ENCODE data around the gene LCE2C.
"Not testable (repeated sequence)": the region's sequence is repeated elsewhere in the genome, so short reads cannot be mapped to it uniquely, and the experiment has no call there.

Gene LCE2C, protein sequence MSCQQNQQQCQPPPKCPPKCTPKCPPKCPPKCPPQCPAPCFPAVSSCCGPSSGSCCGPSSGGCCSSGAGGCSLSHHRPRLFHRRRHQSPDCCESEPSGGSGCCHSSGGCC

DNA sequence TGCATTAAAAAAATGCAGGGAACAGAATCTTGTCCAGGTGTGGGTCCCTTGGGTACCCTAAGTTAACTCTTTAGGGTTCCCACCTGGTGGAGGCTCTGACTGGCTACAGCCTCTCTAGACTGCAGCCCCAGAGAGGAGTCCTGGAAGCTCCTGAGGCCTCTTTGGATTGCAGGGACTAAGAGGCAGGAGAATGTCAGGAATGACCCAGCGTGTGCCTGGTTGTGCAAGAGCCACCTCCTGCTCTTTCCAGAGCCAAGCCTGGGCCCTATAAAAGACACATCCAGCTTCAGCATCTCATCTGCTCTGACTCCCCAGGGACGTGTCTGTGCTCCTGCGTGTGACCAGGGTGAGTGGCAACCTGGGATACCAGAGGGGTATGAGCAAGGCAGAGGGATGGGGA, at the start of gene LCE2C:
Gene LCE2C, plus strand, starts transcription at position 297 of the 400 bp plus-strand sequence. CDS start 737 bp downstream, outside the sequence.
- DNase-seq (ENCODE audit: low read depth), result not testable (repeated sequence)

DNA sequence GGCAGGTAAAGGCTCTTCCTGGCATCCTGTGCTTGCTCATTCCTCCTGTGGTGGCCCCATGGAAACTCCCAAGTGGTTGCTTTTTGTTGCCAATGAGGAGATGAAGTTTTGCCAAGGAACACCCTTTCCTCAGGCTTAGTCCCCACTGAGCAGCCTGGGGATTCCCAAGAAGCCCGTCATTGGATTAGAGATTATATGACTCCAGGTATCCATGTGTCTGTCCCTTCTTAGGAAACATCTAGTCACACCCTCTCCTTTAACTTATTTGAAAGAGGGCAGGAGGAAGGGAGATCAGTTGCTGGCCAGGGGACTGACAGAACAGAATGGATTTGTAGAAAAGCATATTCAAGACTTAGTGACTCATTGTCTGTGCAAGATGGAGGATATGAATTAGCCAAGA, 48.3 kb upstream of the LCE2C start:
- no peak for DNase-seq (ENCODE audit: low read depth)

DNA sequence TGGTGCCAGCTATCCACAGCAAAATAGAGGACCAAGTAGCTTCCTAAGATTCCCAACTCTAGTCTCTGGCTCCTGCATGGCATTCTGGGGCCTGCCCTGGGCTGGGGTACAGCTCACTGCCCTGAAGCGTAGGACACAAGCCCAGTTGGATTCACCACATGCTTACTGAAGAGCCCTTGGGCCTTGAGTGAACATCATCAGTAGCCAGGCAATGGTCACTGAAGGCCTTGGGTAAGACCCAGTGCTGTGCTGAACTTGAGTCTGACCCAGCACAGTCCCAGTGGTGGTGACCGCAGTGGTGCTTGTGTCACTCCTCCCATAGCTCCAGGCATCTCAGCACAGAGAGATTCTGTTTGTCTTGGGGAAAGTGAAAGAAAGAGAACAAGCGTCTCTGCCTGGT, 44.5 kb upstream of the LCE2C start:
- no peak for DNase-seq (ENCODE audit: low read depth)

DNA sequence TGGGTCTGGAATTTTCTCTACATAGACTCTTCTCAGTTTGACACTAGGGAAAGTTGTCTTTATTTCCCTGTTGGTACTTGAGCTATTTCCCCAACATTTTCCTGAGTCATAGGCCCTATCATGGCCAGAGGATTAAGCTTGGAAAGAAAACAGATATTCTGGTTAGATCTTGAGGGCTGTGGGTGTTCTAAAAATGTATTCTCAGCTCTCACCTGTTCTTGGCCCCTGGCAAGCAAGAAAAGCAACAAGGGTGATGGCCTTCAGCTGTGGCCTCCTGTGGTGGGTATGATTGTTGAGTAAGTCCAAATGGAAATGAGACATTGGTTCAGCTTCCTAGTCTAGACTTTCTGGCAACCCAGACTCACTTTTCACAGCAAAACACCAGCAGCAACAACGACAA, 34.7 kb upstream of the LCE2C start:
- DNase-seq (ENCODE audit: low read depth), result no peak

DNA sequence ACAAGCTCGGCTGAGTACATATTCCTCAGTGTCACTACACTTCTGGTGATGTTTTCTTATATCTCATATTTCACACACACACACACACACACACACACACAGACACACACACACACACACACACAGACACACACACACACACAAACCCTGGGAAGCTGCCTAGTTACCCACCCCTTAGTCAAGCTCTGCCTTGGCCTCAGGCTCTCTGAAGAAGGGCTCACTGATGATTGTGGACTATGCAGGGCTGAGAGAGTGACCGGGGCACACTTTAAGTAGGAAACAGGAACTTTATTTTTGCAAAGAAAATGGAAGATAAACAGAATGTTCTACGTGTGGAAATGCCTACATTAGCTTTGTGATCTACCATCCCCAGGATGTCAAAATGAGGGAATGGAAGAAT, 31.1 kb upstream of the LCE2C start:
- DNase-seq (ENCODE audit: low read depth), result no peak

DNA sequence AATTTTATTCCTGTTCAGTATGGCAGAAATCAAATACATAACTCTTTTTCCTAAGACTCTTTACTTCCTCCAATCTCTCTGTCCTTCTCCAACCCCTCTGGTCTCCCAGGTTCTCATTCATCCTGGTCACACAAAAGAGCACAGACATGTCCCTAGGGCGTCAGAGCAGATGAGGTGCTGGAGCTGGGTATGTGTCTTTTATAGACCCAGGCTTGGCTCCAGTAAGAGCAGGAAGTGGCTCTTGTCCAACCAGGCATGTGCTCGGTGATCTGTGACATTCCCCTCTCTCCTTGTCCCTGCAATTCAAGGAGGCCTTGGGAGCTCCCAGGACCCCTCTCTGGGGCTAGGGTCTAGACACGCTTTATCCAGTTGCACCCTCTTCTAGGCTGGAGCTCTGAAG, 29.9 kb upstream of the LCE2C start:
- no peak for DNase-seq (ENCODE audit: low read depth)

DNA sequence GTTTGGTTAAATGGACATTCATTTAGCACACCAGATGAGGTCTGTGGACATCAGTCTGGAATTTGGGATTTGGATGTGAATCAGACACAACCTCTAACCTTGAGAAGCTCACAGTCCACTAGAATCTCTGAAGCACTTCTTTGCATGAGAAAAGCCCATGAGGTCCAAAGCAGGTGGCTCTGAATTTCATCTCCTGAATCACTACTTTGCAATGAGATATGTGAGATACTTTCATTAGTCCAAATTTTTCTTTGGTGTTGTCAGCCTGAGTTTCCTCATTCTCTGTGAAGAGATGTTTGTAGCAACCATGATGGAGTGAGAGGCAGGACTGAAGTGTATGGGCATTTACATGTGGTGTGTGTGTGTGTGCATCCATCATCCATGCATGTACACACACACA, 28.4 kb upstream of the LCE2C start:
- DNase-seq (ENCODE audit: low read depth), result no peak

DNA sequence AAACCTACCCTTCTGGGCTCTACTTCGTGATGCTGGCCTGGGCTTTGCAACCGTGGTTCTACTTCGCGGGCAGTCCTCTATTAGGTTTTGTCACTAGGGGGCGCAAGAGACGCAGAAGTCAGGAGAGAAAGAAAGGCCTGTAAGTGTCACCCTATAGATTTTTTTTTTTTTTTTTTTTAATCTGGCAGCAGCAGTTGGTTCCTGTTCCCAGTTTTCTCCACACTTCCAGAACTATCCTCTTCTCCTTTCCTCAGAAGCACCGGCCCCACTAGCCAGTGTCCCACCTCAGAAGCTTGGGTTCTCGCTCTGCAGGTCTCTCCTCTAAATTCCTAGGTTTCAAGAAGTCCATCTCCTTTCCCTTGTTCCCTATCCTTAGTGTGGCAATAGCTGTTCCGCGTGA, 21.0 kb upstream of the LCE2C start:
- no peak for DNase-seq (ENCODE audit: low read depth)

DNA sequence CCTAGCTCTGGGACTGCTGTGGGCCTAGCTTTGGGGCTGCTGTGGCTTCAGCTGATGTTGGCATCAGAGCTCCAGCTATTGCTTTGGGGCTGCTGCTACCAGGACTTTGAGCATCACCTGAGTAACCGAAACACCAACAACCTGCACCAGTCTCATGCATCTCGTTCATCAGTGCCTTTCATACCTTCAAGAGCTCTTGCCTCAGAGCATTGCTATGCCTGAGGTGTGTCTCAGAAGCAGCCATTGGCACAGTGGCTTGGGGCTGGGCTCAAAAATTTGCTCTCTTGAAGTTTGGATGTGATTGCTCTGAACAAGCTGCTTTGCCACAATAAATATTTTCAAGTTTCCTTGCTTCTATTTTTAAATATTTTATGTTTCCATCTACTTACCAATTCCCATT, 18.6 kb upstream of the LCE2C start:
- no peak for DNase-seq (ENCODE audit: low read depth)

DNA sequence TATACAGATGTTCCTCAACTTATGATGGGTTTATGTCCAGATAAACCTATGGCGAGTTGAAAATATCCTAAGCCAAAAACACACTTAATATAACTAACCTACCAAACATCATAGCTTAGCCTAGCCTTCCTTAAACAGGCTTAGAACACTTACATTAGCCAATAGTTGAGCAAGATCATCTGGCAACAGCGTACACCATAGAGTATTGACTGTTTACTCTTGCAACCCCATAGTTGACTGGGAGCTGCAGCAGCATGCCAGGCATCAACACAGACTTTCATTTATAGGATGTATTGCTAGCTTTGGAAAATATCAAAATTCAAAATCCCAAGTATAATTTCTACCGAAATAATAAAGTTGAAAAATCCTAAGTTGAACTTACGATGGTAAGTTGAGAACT, 17.4 kb upstream of the LCE2C start:
- no peak for DNase-seq (ENCODE audit: low read depth)

DNA sequence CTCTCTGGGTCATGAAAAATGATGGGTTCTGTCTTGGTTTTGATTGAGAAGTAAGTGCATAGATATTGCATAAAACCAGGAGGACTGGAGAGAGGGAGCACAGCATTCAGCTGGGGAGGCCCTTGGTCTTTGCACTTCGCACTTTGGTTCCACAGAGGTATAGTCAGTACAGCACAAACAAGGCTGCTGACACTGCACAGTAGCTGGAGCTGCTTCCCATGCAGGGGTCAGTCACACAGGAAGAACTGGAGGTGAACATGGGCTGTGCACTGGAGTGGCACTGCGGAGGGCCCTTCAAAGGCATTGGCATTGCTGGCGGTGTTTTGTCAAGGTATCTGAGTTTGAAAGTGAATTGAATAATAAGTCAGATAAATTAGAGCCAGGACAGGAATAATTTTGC, 16.4 kb upstream of the LCE2C start:
- DNase-seq (ENCODE audit: low read depth), result no peak

DNA sequence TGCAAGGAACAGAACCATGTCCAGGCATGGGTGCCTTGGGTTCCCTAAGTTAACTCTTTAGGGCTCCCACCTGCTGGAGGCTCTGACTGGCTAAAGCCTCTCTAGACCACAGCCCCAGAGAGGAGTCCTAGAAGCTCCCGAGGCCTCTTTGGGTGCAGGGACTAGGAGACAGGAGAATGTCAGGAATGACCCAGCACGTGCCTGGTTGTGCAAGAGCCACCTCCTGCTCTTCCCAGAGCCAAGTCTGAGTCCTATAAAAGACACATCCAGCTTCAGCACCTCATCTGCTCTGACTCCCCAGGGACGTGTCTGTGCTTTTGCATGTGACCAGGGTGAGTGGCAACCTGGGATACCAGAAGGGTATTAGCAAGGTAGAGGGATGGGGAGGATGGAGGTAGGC, 12.0 kb upstream of the LCE2C start, which contains the start of gene LCE2D:
Gene LCE2D, plus strand, starts transcription at position 283 of the 400 bp plus-strand sequence. CDS start 726 bp downstream, outside the sequence.
- DNase-seq (ENCODE audit: low read depth), result no peak

DNA sequence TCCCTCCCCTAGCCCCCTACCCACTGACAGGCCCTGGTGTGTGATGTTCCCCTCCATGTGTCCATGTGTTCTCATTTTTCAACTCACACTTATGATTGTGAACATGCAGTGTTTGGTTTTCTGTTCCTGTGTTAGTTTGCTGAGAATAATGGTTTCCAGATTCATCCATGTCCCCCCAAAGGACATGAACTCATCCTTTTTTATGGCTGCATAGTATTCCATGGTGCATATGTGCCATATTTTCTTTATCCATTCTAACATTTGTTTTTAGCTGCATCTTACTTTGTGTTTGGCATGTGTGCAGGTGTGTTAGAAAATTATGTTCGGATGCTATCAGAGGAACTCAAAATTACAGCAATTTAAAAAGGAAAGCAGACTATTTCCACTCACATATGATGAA, 8.9 kb upstream of the LCE2C start:
- DNase-seq (ENCODE audit: low read depth), result not testable (repeated sequence)

DNA sequence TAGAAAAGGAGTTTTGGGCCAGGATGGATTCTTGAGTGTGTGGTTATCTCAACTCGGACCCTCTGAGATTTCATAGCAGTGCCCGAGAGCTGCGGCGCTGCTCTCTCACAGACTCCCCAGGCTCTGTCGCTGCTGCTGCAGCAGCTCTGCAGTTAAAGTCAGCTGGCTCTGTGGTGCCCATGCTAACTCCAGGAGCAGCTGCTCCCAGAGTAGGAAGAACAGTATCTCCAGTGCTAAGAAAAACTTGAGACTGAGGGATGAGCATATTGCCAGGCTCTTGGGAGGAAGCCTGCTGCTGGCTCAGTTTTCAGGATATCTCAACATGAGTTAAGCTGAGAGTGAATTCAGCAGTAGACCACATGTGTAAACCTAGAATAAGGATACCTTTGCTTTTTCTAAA, 7.4 kb upstream of the LCE2C start:
- DNase-seq (ENCODE audit: low read depth), result no peak

DNA sequence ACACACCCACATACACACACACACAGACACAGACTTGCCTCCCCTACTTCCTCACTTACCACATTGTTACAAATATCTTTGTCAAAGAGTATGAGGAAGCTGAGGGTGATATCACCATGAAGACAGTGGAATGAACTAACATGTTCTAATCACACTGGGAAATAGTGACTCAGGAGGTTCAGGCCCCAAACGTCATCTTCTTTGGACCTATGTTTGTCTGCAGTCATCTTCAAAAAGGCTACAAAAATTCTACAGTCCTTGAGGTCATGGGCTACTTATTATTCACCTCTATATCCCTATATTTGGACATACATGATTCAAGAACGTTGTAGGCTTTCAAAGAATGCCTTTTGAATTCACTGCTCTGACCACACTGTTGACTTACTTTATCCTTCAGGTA, 2.1 kb upstream of the LCE2C start:
- DNase-seq (ENCODE audit: low read depth), result no peak

DNA sequence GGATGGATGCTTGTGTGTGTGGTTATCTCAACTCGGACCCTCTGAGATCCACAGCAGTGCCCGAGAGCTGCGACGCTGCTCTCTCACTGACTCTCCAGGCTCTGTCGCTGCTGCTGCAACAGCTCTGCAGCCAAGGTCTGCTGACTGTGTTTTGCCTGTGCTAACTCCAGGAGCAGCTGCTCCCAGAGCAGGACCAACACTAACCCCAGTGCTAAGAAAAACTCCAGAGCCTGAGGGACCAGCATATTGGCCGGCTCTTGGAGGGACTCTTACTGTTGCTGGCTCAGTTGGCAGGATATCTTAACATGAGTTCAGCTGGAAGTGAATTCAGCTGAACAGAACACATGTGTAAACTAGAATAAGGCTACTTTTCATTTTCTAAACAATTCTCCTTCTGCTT, 4.4 kb downstream of the LCE2C start:
- no peak for DNase-seq (ENCODE audit: low read depth)

DNA sequence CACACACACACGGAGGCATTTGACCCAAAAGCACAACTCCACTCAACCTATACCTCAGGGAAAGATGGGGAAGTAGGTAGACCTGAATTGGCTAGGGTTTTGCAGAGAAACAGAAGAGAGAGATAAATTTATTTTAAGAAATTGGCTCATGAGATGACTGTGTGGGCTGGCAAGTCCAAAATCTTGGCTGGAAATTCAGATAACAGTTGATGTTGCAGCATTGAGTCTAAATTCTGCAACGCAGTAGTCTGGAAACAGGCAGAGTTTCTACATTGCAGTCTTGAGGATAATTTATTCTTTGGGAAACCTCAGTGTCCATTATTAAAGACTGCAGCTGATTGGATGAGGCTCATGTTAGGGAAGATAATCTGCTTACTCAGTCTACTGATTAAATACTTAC, 6.5 kb downstream of the LCE2C start:
- no peak for DNase-seq (ENCODE audit: low read depth)

DNA sequence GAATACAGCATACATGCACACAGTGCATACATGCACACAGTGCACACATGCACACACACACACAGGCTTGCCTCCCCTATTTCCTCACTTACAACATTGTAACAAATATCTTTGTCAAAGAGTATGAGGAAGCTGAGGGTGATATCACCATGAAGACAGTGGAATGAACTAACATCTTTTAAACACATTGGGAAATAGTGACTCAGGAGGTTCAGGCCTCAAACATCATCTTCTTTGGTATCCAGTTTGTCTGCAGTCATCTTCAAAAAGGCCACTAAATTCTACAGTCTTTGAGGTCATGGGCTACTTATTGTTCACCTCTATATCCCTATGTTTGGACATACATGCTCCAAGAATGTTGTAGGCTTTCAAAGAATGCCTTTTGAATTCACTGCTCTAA, 8.8 kb downstream of the LCE2C start:
- DNase-seq (ENCODE audit: low read depth), result no peak

DNA sequence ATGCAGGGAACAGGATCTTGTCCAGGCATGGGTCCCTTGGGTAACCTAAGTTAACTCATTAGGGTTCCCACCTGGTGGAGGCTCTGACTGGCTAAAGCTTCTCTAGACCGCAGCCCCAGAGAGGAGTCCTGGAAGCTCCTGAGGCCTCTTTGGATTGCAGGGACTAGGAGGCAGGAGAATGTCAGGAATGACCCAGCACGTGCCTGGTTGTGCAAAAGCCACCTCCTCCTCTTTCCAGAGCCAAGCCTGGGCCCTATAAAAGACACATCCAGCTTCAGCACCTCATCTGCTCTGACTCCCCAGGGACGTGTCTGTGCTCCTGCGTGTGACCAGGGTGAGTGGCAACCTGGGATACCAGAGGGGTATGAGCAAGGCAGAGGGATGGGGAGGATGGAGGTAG, 10.7 kb downstream of the LCE2C start, which contains the start of gene LCE2B:
Gene LCE2B, plus strand, starts transcription at position 301 of the 400 bp plus-strand sequence. CDS start 721 bp downstream, outside the sequence.
- DNase-seq (ENCODE audit: low read depth), result not testable (repeated sequence)

DNA sequence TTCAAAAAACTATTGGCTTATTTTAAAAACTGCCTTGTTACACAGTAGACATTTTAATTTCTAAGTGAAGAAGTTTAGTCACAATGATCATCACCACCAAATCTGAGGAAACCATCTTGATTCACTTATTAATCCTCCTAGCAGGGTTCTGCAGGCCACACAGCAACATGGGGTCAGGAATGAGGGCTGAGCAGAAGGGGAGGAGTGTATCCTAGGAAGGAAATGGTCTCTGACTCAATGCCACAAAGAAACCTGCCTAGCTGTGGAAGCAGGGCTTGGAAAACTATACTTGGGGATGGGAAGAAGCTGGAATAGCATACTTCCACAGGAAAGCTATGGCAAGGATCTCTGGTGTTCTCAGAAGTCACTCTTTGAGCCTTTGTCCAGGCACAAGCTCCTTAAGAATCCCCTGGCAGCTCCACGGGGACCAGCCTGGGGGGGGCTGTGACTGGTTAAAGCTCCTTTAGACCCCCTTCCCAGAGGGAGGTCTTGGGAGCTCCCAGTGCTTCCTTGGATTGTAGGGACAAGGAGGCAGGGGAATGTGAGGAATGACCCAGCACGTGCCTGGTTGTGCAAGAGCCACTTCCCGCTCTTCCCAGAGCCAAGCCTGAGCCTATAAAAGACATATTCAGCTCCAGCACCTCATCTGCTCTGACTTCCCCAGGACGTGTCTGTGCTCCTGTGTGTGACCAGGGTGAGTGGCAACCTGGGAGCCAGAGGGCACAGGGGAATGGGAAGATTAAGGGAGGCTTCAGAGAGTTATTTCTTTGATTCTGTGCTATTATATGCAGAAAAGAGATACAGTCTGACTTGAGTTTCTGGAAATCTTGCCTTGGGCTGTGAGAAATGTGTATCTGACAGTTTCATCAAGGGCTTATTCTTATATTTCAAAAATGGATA, 22.9 kb downstream of the LCE2C start, which contains the start of gene LCE2A:
Gene LCE2A, plus strand, starts transcription at position 645 of the 900 bp plus-strand sequence. CDS start 557 bp downstream, outside the sequence.
- DNase-seq (ENCODE audit: low read depth), result no peak

DNA sequence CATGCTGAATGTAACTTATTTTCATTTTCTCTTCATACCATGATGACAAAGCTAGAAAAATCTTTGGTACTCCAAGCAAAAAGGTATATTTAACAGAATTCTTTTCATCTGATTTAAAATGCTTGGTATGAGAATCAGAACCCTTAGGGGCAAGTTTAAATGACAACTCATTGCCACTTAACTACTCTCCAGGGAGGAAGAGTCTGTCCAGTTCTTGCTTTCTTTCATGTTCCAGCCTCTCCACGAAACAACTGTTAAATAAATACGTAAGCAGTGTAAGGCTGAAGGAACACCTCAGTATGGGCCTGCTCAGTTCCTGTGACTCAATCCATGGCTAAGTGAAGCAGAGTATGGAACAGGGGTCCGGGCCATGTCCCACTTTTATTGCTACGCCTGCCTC, 24.7 kb downstream of the LCE2C start:
- no peak for DNase-seq (ENCODE audit: low read depth)

DNA sequence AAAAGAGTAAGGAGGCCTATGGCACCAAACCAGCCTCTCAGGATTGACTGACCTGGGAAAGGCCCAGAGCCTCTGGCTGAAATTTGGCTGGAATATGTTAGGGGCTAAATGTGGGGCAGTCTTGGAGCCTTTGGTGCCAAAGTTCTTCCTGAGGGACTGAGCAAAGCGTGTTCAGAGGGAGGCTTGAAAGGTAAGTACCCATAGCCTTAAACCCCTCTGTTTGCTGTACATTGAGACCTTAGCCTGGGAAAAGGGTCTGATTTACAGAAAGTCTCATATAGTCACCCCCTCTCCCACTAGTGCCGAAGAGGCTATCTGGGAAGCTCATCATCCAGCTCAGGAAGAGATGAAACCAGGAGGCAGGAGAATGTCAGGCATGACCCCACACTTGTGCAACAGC, 32.8 kb downstream of the LCE2C start, which contains the start of gene LCE4A:
Gene LCE4A, plus strand, starts transcription at position 301 of the 400 bp plus-strand sequence. CDS start 916 bp downstream, outside the sequence.
- DNase-seq (ENCODE audit: low read depth), result no peak

DNA sequence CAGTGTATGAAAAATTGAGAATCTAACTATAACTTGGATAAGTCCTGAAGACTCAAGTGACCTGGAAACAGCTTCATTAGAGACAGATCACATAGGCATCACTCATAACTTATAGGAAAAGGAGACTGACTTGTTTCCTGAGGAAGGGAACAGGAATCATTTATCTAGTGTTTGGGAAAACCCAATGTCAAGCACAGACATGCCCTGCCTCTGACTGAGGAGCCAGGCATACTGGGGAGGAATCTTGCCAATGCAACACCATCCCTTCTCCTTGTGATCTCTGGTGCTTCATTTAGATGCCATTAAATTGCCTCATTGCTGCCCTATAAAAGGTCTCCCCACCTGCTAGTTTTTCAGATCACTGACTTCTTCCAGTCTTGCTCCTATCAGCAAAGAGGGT, 43.2 kb downstream of the LCE2C start:
- DNase-seq (ENCODE audit: low read depth), result no peak
